Lung microvascular endothelial cell (primary cell): ENCODE results near the gene SPSB3. TPM values are rescaled to one million over a fixed set of nuclear protein-coding genes. Genes with fewer than 3 reads are reported as not detected.

ENCODE experiments used
- DNase-seq, 2 donors: peaks; one replicate each; pipeline versions ENCODE4 v3.0.0 to v3.0.0-alpha.2; 2010; ENCODE audit warnings: low read depth in 2 of 2
- total RNA-seq: library from RNA; depleted of rRNA; stranded (reverse); fragments of >200 nt; gene quantifications from 2 replicates; pipeline ENCODE4 v1.2.1, GENCODE V29; 2014

Gene SPSB3
- total RNA-seq, 1 donor from 2014 or later: 49.8 TPM

DNA sequence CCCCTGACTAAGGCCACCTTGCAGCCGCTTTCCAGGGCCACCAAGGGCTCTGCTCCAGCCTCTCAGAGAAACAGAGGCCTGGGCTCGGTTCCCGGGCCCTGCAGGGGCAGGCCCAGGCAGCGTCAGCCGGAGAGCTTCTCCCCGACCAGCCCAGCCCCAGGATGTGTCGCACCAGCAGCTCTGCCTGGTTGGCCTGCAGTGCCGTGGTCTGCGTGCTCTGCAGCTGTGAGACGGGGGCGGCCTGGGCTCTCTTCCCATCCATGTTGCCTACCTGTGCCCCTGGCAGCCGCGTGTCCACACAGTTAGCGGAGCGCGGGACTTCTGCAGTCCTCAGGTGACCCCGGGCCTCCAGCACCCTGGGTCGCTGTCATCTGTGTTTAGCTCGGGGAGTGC lies 6.3 kb upstream of the SPSB3 start:
- DNase-seq: no peak

DNA sequence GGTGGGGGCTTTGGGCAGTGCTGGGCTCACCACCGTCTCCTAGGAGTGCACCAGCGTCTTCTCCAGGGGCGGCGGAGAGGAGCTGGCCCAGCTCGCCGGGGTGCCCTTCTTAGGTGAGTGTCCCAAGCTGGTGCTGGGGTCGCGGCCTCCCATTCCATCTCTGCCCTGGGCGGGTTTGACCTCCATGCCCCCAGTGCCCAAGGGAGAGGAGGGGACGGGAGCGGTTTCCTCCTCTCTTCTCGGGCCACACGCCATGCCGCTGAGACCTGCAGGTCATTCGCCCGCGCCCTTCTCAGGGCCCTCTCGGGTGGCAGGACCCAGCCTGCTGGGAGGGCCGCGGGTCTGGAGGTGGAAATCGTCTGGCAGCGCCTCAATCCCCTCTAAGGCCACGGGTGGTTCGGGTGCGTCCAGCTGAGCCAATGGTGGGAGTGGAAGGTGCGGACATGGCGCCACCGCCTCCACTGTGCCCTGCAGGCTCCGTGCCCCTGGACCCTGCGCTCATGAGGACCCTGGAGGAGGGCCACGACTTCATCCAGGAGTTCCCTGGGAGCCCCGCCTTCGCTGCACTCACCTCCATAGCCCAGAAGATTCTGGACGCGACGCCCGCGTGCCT lies 5.8 kb upstream of the SPSB3 start:
- DNase-seq: no peak

DNA sequence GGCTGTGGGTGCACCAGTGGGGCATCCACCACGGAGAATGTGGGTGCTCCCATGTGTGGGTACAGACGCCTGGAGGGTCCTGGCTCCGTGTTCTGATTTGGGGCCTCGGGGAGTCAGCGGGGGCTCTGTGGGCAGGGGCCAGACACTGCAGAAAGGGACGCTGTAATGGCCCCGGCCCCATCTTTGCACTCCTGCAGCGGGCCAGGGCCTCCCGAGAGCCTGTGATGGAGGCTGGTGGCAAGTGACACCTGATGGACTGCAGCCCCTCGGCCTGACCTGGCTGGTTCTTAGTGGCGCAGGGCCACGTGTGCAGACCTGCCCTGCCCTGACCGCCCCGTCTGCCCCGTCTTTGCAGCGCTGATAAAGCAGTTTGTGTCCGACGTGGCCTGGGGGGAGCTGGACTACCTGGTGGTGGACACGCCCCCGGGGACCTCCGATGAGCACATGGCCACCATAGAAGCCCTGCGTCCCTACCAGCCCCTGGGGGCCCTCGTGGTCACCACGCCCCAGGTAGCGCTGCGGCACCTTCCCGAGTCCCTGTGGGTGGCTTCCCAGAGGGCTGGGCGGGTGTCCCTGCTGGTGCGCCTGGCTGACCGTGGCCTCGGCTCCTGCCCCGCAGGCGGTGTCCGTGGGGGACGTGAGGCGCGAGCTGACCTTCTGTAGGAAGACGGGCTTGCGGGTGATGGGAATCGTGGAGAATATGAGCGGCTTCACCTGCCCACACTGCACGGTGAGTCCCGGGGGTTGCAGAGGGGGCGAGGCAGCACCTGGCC lies 5.1 kb upstream of the SPSB3 start:
- no peak for DNase-seq

DNA sequence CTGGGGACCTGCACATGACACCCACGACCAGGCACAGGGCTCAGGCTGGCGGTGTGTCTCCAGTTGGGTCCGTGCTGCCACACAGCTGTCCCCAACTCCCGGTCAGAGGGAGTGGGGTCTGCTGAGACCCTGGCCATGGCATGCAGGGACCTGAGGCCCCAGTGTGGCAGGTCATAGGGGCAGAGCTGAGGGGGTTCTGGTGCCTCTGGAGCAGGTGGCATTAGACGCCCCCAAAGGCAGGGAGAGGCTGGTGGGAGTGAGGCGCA lies 4.6 kb upstream of the SPSB3 start:
- DNase-seq: no peak

DNA sequence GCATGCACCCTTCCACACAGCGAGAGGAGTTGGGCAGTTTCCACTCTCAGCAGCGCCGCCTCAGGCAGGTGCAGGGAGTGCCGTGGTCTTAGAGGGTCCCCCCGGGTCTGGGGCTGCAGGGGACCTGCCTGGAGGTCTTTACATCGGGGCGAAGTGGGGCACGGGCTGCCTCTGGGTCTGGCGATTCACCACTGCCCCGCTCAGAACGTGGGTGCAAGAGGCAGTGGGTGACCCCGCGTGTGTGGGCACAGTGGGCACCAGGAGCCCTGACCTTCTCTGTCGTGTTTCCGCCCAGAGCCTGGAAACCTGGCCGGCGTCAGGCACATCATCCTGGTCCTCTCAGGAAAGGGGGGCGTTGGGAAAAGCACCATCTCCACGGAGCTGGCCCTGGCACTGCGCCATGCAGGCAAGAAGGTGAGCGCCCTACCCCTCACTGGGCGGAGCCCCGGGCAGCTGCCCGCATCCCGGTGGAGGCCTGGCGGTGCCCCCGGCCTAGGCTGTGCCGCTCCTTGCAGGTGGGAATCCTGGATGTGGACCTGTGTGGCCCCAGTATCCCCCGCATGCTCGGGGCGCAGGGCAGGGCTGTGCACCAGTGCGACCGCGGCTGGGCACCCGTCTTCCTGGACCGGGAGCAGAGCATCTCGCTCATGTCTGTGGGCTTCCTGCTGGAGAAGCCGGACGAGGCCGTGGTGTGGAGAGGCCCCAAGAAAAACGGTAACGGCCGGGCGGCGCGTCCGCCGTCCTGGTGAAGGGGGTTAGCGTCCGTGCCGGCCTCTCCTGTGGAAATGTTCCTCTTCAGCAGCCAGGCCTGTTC lies 4.1 kb upstream of the SPSB3 start:
- DNase-seq: no peak

DNA sequence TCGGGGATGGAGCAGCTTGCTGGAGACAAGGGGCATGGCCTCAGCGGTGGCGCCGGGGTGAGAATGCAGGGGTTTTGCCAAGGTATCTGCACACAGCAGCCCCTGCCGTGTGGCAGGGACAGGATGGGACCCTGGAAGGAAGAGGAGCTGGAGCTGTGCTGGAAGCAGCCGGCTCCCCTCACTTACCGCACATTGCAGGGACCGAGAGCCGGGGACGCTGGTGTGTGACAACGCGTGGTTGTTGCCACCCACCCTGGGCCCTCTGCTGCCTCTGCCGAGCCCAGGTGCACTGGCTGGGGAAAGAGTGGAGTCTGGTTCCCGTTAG lies 3.4 kb upstream of the SPSB3 start:
- DNase-seq: no peak

DNA sequence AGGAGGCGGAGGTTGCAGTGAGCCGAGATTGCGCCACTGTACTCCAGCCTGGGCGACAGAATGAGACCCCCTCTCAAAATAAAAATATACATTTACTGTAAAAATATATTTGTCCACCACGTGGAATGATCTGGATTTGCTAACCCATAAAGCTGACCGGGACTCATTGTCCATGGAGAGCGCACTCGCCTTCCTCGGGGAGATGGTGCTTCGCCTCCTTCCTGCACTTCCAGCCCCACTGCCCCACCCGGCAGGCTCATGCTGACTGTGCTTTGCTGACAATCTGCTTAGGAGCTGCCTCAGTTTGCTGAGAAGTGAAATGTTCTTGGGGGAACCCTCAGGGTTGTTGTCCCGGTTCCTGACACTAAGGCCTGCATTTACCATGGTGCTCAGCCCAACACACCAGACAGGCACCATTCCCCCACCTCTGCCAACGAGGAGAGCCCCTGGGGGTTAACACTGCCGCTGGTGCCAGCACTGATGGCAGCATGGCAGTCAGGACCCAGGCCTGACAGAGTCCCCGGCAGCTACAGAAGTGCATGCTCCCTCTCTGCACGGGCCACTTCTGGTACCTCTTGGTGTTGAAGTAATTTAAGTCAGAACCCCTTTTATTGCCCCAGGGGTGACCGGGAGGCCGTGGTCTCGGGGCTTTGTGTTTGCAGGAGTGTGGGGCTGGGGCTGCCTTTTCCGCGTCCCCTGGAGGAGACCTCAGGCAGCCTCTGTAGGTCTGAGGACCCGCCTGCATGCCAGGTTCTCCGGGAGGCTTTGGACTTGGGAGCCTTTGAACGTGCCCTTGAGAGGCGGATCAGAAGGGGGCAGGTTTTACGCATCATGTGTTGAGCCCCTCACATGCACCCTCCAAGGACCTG lies 2.8 kb upstream of the SPSB3 start:
- DNase-seq: no peak

DNA sequence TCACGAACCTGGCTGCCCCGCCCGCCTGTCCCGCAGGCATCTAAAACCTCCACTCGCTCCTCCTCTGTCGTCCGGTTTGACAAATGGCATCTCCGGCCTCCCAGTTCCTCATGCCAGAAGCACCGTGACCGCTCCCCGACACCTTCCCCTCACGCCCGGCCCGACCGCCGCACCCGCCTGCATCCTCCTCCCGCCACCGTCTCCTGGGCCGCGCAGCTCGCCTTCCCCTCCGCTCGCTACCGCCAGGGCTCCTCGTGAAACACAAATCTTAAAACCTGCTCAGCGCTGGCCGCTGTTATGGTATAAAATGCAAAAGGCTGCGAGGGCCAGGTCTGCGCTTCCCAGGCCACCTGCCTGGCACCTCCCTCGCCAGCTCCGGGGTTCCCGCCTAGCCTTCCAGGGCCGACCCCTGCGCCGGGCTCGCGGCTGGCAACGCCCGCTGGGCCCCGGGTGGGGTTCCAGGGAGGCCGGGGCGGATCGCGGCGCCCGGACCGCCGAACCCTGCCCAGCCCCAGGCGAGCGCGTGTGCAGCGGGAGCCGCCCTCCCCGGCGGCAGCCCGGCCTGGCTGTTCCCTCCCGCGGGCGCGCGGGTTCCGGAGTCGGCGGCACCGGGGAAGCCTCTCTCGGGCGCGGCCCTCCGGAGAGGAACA lies 488 bp downstream of the SPSB3 start:
- DNase-seq: peak; percentile 35

DNA sequence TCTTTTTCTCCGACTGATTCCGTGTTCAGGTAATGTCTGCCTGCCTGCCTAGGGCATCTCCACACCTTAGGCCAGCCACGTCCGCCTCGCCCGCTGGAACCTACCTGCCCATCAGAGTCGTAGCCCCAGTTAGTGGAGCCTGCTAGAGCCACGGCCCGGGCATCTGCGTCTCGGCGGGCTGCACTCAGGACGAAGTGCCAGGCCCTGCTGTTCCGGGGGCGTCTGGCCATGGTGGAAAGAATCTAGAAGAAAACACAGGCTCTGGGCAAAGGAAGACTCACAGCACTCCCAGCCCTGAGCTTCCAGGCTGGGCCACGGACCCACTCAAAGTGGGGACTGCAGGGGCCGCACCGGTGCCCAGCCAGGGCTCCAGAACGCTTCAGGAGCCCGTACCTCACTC lies 1.1 kb downstream of the SPSB3 start:
- DNase-seq: no peak

DNA sequence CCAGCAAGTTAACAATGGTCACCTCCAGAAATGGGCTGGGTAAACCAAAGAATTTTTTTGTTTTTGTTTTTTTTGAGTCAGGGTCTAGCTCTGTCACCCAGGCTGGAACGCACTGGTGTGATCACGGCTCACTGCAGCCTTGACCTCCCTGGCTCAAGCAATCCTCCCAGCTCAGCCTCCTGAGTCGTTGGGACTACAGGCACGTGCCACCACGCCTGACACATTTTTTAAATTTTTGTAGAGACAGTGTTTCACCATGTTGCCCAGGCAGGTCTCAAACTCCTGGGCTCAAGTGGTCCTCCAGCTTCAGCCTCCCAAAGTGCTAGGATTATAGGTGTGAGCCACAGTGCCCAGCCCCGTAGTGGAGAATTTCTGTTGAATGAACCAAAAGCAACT lies 1.7 kb downstream of the SPSB3 start:
- no peak for DNase-seq

DNA sequence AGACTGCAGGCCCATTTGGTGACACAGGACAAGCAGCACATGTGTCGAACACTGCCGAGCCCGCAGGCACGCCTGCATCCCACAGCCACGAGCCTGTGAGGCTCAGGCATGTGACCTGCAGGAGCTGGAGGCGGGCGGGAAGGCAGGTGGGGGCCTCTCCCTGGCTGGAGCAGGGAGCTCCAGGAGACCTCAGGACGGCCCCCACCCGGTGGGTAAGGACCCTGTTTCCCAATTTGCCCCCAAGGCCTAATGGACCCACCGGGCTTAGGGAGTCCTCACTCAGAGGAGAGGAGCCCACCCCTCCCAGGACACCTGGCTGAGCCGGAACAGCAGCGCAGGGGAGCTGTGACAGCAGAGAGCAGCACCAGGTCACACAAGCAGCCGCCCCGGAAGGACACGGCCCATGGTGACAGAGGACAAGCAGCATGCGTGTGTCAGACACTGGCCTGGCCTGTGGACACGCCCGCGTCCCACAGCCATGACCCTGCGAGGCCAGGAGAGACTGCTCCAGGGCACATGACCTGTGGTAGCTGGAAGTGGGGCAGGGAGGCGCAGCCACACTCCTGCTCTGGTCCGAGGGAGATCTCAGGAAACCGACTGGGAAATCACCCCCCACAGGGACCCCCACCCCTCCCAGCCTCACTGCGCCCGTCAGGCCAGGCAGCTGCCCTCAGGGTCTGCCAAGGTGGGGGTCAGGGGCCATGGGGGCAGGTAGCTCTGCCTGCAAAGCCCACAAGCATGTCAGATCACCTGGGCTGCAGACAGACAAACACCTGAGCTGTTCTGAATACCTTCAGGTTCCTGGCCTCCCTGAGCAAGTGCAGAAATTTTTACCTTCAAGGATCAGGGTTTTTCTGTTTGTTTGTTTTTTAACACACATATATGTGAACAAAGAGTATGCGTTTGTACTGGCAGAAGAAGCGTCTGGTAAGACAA lies 2.4 kb downstream of the SPSB3 start:
- no peak for DNase-seq

DNA sequence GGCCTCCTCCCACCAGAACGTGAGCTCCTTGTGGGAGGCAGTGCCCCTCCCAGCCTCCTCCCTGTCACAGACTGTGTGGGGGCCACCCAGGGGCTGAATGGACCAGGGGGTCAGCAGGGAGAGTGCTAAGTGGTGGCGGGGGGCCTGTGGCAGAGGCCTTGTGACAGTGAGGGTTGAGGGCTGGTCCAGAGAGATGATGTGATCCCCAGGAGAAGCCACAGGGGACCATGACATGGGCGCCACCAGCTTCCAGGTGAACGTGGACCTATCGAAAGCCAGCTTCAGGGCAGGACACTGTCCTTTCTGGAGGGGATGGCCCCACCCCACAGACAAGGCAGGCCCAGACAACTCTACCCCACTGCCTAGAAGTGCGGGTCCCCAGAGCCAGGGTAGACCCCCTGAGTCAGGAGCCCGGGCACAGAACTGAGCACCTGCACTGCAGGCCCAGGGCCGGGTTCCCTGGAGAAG lies 3.1 kb downstream of the SPSB3 start:
- no peak for DNase-seq

DNA sequence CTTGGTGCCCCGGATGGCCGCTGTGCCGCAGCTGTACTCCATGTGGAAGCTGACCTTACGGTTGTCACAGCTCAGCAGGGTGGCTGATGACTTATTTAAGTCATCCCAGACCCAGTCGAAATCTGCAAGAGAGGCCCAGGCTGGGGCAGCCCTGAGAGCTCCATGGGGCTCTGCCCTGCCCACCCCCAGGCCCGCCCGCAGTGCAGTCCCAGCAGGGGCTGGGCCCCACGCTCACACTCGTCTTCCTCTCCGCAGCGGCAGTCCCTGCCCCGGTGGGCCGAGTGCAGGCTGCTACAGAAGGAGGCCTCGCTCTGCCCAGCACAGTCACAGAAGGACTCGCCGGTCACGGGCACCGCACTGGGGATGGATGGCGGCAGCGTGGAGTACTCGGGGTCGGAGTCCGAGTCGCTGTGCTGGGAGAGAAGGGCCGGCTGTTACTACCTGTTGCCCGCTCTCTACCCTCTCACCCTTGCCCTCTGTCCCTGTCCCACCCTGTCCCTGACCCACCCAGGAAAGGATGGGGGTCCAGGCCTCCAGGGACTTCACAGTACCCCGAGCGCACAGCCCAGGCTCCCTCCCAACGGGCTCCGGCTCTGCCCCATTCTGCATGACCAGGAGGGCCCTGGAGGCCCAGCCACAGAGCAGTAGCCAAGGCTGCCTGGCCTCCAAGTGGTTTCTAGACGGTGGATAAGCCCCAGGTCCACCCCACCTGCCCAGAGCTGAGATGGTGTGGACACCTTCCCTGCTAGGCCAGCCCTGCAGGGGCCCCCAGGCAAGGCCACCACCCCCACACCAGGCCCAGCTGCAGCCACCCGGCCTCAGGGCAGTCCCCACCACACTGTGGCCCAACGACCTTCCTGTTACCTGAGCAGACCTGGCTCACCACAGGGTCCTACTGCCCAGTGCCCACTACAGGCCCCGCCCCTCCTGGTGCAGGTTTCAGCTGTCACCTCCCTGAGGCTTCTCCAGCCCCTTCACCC lies 3.9 kb downstream of the SPSB3 start:
- no peak for DNase-seq

DNA sequence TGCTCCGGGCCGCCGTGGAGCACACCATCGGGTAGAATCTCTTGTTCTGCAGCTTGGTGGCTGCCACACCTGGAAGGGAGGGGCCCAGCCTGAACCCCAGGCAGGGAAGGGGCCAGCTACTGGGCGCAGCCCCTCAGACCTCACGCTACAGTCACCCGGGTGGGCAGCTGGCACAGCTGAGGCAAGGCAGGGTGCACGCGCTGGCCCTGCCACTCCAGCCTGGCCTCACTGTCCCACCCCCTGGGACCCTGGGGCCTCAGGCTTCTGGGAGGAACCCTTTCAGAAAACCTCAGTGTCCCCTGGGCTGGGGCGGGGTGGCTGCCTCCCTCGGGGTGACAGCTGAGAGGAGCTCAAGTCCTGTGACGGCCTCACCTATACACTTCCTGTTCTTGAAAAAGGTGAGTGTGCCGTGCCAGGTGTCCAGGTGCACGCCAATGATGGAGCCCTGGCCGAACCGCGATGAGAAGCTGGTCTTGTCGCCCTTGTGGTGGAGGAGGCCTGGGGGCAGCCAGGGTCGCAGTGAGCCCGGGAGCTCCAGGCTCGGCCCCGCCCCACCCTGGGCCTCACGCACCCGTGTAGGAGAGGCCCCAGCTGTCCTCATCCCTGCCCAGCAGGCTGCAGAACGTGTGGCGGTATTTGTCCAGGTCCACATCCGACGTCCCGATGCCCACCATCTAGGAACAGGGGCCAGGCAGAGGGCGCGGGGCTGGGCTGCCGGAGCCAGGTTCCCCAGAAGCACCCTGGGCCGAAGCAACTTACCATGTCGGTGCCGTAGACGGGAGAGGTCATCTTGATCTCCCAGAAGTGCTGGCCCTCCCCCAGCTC lies 4.8 kb downstream of the SPSB3 start:
- no peak for DNase-seq

DNA sequence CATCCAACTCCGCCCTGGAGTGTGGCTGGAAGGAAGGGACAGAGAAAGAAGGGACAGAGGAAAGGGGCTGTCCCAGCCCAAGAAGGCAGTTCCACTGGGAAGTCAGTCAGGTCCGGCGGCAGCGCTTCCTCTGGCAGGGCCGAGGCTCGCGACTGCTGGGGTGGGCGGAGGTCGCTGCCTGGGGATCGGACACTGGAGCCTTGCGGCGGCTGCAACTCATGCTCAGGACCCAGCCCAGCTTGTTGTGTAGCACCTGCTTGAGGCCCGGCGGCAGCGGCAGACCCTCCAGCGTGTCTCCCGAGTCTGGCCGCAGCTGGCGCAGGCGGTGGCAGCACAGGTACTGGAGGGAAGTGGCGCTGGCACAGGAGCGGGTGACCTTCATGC lies 5.4 kb downstream of the SPSB3 start:
- no peak for DNase-seq

DNA sequence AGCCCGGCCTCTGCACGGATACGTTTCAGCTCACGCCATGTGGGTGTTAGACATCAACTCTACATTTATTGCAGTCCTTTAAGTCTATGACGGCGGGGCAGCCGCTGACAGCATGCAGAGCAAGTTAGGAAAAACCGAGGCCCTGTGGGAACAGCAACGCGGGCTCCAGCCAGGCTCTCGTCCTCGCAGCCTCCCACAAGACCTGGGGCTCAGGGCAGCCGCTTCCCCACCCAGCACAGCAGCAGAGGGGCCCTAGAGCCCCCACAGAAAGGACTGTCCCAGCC lies 5.8 kb downstream of the SPSB3 start:
- DNase-seq: no peak

DNA sequence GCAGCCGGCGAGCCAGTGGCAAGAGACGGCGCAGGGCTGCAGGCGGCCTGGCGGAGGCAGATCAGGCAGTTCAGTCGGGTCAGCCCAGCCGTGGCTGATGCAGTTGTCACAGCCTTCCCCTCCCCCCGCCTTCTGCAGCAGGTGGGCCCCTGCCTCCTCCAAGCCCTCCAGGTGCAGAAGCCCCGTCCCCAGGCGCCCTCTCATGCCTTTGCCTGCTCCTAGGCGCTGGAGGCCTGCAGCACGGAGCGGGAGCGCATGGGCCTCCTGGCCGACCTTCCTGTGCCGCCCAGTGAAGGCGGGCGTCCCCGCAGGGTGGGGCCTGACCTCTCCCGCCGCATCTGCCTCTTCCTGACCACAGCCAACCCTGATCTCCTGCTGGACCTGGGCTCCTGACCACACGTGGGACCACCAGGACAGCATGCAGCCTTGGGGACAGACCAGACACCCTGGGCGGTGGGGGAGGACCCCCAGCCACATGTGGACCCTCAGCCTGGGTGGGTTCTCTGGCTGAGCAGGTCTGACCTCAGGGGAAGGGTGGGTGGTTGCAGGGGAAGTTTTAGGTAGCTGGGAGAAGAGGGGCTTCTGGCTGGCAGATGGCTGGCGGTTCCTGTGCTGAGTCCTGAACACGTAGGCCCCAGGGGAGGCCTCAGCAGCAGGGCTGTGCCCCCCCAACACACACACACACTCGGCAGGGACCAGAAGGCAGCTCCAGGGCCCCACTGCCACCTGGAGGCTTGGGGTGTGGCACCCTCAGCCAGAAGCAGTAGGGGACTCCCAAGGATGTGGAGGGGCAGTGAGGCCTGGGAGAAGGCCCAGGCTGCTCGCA lies 6.3 kb downstream of the SPSB3 start:
- no peak for DNase-seq
